Body of pancreas (tissue), 4 donors: ENCODE data around the gene ASB5.

Experiments used
- CTCF ChIP-seq, 7 experiments: fragments of 450-650 bp in 4 of 7; fragments of 200-600 bp in 3 of 7; sonication (generic) in 3 of 7; IDR thresholded peaks; one replicate each; pipeline ENCODE4 v1.5.1; 2016 to 2019; ENCODE audit warnings: antibody characterized with exemption in 7 of 7
- POLR2A ChIP-seq, 3 donors: fragments of 450-650 bp; IDR thresholded peaks; one replicate each; pipeline ENCODE4 v1.6.1; 2016; ENCODE audit warnings: antibody characterized with exemption in 3 of 3, mild to moderate bottlenecking in 2 of 3

DNA sequence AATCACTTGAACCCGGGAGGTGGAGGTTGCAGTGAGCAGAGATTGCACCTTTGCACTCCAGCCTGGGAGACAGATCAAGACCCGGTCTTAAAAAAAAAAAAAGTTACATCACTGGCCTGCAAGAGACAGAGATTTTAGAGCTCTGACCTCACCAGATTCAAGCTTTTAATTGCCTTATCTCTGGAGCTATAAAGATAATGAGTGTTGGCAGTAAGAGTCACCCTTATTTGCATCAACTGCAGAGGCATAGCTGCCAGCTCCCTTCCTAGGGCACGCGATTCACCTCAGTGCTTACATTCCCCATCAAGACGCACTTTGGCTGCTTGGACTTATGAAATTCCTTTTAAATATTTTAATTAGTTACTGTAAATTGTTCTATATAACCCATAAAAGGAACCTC is 61.2 kb downstream of the ASB5 start:
- TF ChIP-seq CTCF (IDR thresholded peaks at IDR 0.05) (no peak), POLR2A (IDR thresholded peaks at IDR 0.05) (no peak)
